Liver (tissue), 3 donors: ENCODE data around the gene GRK2.

ENCODE experiments used
- CTCF ChIP-seq: fragments of 150-350 bp; IDR thresholded peaks from 2 replicates; pipeline ENCODE4 v1.5.1; 2017; ENCODE audit warnings: improper control_type of control experiment, low read depth, low read length; ENCODE audit not compliant: missing input control
- HNF4G ChIP-seq: IDR thresholded peaks from 2 replicates; pipeline ENCODE4 v1.6.1; 2016; ENCODE audit warnings: antibody characterized with exemption
- SP1 ChIP-seq: IDR thresholded peaks from 2 replicates; pipeline ENCODE4 v1.6.1; 2018; ENCODE audit warnings: antibody characterized with exemption, mild to moderate bottlenecking
- TF ChIP-seq, protein P1 (sequence below): IDR thresholded peaks from 2 replicates; pipeline ENCODE4 v1.6.1; 2016; ENCODE audit warnings: antibody characterized with exemption
- TF ChIP-seq, protein P2 (sequence below): IDR thresholded peaks from 2 replicates; pipeline ENCODE4 v1.6.1; 2016; ENCODE audit warnings: antibody characterized with exemption
- donor health status: healthy.
- donor health status: healthy.

DNA sequence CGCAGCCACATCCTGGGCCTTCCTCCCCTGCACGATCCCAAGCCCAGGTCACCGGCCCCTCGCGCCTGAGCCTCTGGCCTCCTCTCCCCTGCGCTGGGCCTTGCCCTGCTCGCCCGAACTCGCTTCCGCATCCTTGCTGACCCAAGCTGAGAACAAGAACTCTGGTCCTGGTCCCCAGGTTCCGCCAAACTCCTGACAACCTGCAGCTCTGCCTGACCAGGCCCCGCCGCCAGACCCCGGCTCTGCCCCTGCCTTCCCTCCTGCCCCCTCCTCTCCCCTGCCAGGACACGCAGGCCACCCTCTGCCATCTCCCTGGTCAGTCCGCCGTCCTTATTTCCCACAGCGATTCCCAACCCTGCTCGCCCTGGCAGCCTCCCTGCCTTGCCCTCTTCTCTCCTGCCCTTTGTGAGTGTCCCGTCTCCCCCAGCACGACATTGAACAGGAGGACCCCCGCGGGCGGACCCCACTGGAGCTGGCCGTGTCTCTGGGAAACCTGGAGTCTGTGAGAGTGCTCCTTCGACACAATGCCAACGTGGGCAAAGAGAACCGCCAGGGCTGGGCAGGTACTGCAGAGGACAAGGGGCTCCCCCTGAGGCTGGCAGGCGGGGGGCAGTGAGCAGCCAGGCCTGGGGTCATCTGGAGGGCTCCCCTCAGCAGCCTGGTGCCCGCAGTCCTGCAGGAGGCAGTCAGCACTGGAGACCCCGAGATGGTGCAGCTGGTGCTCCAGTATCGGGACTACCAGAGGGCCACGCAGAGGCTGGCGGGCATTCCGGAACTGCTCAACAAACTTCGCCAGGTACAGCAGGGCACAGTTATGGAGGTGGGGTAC lies 23.6 kb downstream of the GRK2 start:
- TF ChIP-seq SP1 (no peak), HNF4G (no peak), CTCF (no peak)
- TF ChIP-seq, protein P1, sequence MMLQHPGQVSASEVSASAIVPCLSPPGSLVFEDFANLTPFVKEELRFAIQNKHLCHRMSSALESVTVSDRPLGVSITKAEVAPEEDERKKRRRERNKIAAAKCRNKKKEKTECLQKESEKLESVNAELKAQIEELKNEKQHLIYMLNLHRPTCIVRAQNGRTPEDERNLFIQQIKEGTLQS = no peak
- TF ChIP-seq, protein P2, sequence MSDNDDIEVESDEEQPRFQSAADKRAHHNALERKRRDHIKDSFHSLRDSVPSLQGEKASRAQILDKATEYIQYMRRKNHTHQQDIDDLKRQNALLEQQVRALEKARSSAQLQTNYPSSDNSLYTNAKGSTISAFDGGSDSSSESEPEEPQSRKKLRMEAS = no peak
